AG04450 (cell line): ENCODE results near the gene SLC26A11. TPM values are rescaled to one million over a fixed set of nuclear protein-coding genes. Genes with fewer than 3 reads are reported as not detected.

ENCODE experiments used
- CTCF ChIA-PET: fragments of 300-600, 350-600 bp; formaldehyde crosslinking; extraction: SDS; loops from one replicate; lab custom pipeline; 2022; ENCODE audit warnings: antibody characterized with exemption, inconsistent platforms; lab: Charles Lee
- POLR2A ChIA-PET: fragments of 350-600 bp; formaldehyde crosslinking; extraction: SDS; loops from one replicate; lab custom pipeline; 2021; ENCODE audit warnings: antibody characterized with exemption, inconsistent platforms; lab: Yijun Ruan, JAX
- DNase-seq: peaks from one replicate; pipeline ENCODE4 v3.0.0-alpha.2; 2011; ENCODE audit warnings: low read depth, low spot score
- H3K27ac ChIP-seq: one replicate; pipeline ENCODE4 v1.5.1; 2012; ENCODE audit warnings: low read depth, low read length, control low read depth
- H3K27me3 ChIP-seq: one replicate; pipeline ENCODE4 v1.6.0; 2012; ENCODE audit warnings: low read length; ENCODE audit not compliant: control insufficient read depth, insufficient read depth
- H3K4me3 ChIP-seq: 2 replicates; pipeline ENCODE4 v1.5.1; 2011; ENCODE audit warnings: mild to moderate bottlenecking, low read depth, low read length, control low read depth
- H3K9me3 ChIP-seq: 2 replicates; pipeline ENCODE4 v1.5.1; 2012; ENCODE audit warnings: low read length; ENCODE audit not compliant: control insufficient read depth, insufficient read depth
- CTCF ChIP-seq: IDR thresholded peaks from 2 replicates; pipeline ENCODE4 v1.5.1; 2011; ENCODE audit warnings: low read depth, low read length, control low read depth, inconsistent platforms
- polyA plus RNA-seq: library from polyadenylated mRNA; depleted of rRNA; stranded (reverse); fragments of >200 nt; gene quantifications from 2 replicates; pipeline ENCODE4 v1.2.3, GENCODE V29; 2011

Gene SLC26A11
- polyA plus RNA-seq, 1 experiment, result 8.9 TPM

- no peak overlapping the region for H3K4me3 ChIP-seq
- no peaks in the 10 kb centered on the region; the same call in 1 of the 2 replicates for H3K9me3 ChIP-seq
- ChIA-PET POLR2A (interaction anchor here (0.6 kb wide), 1 partner anchor 1204 kb away, joined by 3 read pairs; the partner anchor contains the start of gene CANT1), CTCF (no interaction called here)
- H3K27me3 ChIP-seq, result no peaks in the 10 kb centered on the region
- no peak for DNase-seq
- TF ChIP-seq CTCF, result no peak
- no peak overlapping the region for H3K27ac ChIP-seq
Observed at GRCh38 chr17:80212962-80213642, 7.1 kb upstream of the SLC26A11 start.

- no peak for TF ChIP-seq CTCF
- no peak for DNase-seq
- POLR2A ChIA-PET, result no interaction called here
- Histone ChIP-seq H3K9me3 (no peaks in the 10 kb centered on the region; the same call in 1 of the 2 replicates), H3K4me3 (no peak overlapping the region), H3K27me3 (no peaks in the 10 kb centered on the region), H3K27ac (no peak overlapping the region)
- CTCF ChIA-PET, result no interaction called here
Observed at GRCh38 chr17:80213643-80213975, 6.6 kb upstream of the SLC26A11 start.

GRCh38 chr17:80214012-80214877, 6.0 kb upstream of the SLC26A11 start:
- no peak for TF ChIP-seq CTCF
- Histone ChIP-seq H3K27ac (no peak overlapping the region), H3K4me3 (no peak overlapping the region), H3K27me3 (no peaks in the 10 kb centered on the region), H3K9me3 (no peaks in the 10 kb centered on the region; the same call in 1 of the 2 replicates)
- no peak for DNase-seq
- ChIA-PET POLR2A (no interaction called here), CTCF (no interaction called here)

- Histone ChIP-seq H3K27me3 (no peaks in the 10 kb centered on the region), H3K4me3 (no peak overlapping the region), H3K27ac (no peak overlapping the region), H3K9me3 (no peaks in the 10 kb centered on the region; the same call in 1 of the 2 replicates)
- no peak for DNase-seq
- ChIA-PET POLR2A (no interaction called here), CTCF (no interaction called here)
- no peak for TF ChIP-seq CTCF
Observed at GRCh38 chr17:80214878-80215210, 5.4 kb upstream of the SLC26A11 start.
